GM18507 (cell line): ENCODE data around the gene COQ4.

ENCODE experiments used
- DNase-seq: peaks from one replicate; pipeline ENCODE4 v3.0.0; 2011; ENCODE audit warnings: low read depth; ENCODE audit not compliant: insufficient read length; ENCODE audit errors: extremely low spot score
- FAIRE-seq: peaks from 2 replicates; lab custom pipeline; 2011; peaks lifted over from hg19 to GRCh38; lab: Jason Lieb, UNC

Gene COQ4

DNA sequence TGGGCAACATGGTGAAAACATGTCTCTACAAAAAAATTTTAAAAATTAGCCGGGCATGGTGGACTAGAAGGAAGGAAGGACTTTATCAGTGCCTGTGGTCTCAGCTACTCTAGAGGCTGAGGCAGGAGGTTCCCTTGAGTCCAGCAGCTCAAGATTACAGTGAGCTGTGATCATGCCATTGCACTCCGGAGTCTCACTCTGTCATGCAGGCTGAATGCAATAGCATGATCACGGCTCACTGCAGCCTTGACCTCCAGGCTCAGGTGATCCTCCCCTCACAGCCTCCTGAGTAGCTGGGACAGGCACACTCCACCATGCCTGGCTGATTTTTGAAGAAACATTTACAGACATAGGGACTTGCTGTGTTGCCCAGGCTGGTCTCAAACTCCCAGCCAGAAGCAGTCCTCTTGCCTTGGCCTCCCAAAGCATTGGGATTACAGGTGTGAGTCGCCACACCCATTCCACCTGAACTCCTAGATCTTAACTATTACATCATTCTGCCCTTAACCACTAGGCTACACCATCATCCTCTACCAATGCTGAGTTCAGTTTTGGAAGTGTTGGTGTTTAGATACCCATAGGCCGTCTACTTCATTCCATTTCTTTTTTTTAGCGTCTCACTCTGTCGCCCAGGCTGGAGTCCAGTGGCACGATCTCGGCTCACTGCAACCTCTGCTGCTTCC is 46.5 kb downstream of the COQ4 start:
- DNase-seq (no peak), FAIRE-seq (no peak)

DNA sequence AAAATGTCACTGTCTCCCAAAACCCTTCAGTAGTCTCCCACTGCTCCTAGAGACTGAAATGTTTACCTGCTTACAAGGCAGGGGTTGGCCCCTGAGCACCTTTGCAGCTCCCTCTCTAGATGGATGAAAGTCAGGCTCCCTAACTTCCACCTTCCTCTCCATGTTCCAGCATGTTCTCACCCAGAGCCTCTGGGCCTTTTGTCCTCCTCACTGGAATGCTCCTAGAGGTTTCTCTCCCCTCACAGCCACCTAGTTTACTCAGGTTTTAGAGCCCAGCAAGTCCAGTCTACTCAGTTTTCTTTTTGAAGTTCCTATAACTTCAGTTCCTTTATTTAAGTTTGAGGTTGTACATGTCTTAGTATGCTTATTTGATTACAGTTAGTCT is 47.7 kb downstream of the COQ4 start:
- DNase-seq, result no peak
- FAIRE-seq, result no peak

DNA sequence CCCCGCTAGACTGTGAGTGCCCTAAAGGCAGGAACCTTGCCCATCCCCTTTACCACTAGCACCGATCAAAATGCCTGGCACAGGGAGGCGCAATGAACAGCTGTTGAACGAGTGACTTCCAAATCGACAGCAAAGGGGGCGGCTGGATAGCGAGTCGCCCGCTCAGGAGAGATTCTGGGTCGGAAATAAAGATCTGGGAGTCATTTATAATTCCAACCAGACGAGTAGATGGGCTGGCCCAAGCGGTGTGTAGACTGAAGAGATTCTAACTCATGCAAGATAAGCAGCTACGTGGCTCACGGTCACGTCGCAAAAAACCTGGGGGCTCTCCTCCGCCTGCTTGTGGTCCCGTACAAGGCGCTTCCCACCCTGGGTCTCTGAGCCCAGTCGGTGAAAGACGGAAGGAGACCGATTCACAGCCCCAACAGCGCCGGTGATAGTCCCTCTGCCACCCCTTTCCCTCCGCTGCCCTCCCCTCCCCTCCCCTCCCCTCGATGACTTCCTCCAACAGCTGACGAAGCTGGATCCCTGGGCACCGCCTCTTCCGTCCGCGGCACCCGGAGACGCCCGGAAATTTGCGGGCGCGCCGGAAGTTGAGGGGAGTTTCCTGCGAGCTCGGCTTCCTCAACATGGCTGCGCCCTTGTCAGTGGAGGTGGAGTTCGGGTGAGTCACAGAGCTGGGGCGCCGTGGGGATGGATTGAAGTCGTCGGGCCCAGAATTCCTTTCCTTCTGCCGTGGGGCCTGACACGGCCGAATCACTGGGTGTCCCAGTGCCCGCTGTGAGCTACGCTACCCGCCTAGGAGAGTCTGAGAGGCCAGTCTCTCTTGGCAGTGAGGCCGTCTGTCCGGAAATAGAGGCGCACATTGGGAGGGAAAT is 48.4 kb downstream of the COQ4 start, which contains the start of gene URM1:
Gene URM1 (plus strand): TSS at position 623 of the 878 bp plus-strand sequence. CDS start 7 bp downstream, at position 630.
- DNase-seq (peak; percentile 96), FAIRE-seq (peak; percentile 91)

DNA sequence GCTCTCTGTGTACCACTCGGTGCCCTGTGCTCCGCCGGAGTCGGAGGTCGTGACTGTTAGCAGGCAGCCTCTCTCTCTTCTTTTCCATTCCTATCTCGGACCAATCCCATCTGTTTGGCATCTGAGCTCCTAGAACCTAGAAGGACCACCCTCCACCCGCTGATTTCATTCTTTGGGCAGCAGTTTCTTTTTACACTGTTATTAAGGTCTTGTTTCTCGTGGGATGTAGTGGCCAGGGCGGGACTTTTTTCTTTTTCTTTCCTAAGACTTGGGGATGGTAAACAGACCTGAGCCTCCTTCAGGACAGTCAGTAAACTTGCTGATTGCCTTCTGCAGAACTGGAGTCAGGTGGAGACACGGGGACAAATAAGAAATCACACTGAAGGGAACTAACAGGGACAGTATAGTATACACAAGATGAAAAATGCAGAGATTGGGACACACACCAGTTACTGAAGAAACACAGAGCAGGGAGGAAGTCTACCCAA is 49.0 kb downstream of the COQ4 start:
- DNase-seq, result no peak
- FAIRE-seq, result no peak

DNA sequence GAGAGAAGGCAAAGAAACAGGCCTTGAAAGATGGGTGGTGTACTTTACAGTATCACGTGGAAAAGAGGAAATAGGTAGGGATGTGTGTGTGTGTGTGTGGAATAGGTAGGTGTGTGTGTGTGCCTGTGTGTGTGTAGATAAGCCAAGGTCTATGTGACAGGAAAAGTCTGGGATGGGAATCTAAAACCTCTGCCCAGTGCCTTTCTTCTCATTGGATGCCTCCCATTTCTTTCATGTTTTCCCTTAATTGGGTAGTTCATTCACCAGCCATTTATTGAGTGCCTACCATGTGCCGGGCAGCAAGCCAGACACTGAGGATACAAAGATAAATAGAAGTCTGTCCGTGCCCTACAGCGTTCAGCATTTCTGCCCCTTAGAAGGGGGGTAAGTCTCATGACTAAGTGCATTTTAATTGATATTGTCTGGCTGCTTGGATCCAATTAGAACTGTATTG is 49.6 kb downstream of the COQ4 start:
- FAIRE-seq, result no peak
- DNase-seq, result no peak

DNA sequence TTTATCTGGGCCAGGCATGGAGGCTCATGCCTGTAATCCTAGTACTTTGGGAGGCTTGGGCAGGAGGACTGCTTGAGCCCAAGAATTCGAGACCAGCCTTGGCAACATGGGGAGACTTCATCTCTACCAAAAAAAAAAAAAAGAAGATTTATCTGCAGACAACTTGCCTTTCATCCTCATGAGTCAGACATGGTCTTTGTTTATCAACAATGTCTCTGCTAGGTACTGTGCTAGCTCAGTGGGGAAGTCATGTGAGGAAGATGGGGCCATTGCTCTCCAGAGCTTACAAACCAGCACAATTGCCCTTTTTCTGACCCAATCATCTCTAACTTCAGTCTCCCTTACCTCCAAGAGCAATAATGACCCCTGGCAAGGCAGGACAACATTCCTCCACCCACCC is 50.1 kb downstream of the COQ4 start:
- no peak for DNase-seq
- no peak for FAIRE-seq

DNA sequence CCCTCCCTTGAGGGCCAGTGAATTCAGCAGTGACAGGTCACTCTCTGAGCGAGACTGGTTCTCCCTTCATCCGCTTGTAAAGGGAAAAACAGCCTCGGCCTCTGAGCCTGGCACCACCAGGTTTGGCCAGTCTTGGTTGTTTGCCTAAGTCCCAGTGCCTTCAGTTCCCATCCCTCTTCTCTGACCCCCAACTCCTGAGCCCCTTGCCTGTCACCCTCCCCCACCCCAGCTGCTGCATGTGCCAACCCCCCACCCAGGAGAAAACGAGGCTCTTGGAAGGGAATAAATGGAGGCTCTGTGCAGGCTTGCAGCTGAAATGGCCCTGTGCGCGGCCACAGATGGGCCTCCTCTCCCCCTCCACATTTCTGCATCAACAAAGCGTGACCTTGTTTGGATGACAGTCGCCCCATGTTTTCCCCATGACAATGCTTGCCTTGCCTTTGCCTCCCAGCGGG is 51.6 kb downstream of the COQ4 start:
- DNase-seq, result no peak
- FAIRE-seq, result no peak

DNA sequence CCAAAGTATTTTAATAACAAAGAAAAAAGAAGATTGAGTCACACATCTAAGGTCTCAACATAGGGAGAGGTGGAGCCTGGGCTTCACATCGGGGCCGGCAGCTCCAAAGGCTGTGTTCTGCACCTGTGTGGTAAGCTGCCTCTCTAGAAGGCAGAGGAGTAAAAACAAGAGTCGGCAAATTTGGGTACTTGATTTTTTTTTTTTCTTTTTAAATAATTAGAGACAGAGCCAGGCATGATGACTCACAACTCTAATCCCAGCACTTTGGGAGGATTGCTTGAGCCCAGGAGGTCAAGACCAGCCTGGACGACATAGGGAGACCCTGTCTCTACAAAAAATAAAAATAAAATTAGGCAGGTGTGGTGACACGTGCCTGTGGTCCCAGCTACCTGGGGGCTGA is 53.2 kb downstream of the COQ4 start:
- DNase-seq (no peak), FAIRE-seq (no peak)

DNA sequence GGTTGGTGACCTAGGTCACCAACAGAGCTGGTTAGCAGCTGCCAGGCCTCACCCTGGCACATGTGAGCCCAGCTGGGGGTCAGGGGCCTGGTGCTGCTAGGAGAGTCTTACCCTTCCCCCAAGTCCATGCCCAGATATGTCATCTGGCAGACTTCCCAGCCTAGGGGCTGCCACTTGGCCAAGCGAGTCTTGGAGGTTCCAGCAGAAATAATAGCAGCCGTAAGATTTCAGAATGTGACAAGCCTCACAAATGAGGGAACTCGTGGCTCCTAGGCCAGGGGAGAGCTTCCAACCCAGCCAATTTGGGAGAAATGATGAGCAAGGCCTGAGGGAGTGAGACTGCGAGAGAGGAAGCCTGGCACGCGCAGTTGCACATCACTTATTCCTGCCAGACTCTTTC is 59.6 kb downstream of the COQ4 start:
- DNase-seq (no peak), FAIRE-seq (no peak)

DNA sequence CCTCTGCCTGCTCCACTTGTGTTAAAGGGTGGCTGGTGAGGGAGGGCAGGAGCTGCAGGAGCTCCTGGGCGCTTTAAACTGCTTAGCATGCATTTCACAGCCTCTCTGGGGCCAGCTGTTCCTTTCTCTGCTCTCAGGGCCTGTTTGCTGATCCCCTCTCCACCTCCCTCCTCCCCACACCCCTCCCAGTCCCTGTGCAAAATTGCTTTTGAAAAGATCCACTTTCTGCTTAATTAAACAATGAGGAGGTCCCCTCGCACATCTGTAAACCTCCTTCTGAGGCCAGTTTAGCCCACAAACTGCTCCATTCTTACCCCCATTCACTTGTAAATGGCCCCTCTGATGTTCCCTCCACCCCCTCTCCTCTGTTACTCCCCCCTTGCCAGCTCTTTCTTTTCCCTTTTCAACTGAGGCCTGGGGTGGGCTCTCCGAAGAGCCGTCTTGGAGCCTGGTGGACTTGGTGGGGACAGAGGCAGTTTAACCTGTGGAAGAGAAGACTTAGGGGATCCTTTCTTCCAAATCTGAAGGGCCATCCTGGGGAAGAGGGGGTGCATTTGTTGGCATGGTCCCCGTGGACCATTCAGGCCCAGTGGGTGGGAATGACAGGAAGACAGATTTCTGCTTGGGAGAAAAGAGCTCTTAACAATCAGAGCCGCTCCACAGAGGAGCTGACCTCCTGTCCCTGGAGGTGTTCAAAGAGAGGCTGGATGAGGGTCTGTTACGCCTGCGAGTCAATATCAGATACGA is 60.5 kb downstream of the COQ4 start:
- DNase-seq, result no peak
- FAIRE-seq, result no peak
